Measurements from ENCODE around the gene CAMTA1.

CAMTA1 gene

GRCh38 chr1:7616953-7617352, 831.7 kb downstream of the CAMTA1 start:
- H3K4me3 ChIP-seq (ENCODE audit: low read length) = no peak overlapping the region
- TF ChIP-seq CTCF (conservative IDR thresholded peaks at IDR 0.05; ENCODE audit: low read depth, low read length) = no peak
- no peak for DNase-seq (ENCODE audit: low read depth)

- H3K4me3 ChIP-seq (ENCODE audit: low read length) = no peak overlapping the region
- no peak for DNase-seq (ENCODE audit: low read depth)
- no peak for TF ChIP-seq CTCF (conservative IDR thresholded peaks at IDR 0.05; ENCODE audit: low read depth, low read length)
Measured at GRCh38 chr1:7617826-7618225, 832.6 kb downstream of the CAMTA1 start.

- H3K4me3 ChIP-seq (ENCODE audit: low read length) = no peak overlapping the region
- no peak for DNase-seq (ENCODE audit: low read depth)
- no peak for TF ChIP-seq CTCF (conservative IDR thresholded peaks at IDR 0.05; ENCODE audit: low read depth, low read length)
Measured at GRCh38 chr1:7620196-7620595, 834.9 kb downstream of the CAMTA1 start.

- no peak overlapping the region for H3K4me3 ChIP-seq (ENCODE audit: low read length)
- TF ChIP-seq CTCF (conservative IDR thresholded peaks at IDR 0.05; ENCODE audit: low read depth, low read length) = no peak
- DNase-seq (ENCODE audit: low read depth) = no peak
Measured at GRCh38 chr1:7621334-7622219, 836.3 kb downstream of the CAMTA1 start.

GRCh38 chr1:7623842-7624241, 838.6 kb downstream of the CAMTA1 start:
- TF ChIP-seq CTCF (conservative IDR thresholded peaks at IDR 0.05; ENCODE audit: low read depth, low read length) = no peak
- no peak for DNase-seq (ENCODE audit: low read depth)
- no peak overlapping the region for H3K4me3 ChIP-seq (ENCODE audit: low read length)

GRCh38 chr1:7624791-7625355, 839.6 kb downstream of the CAMTA1 start:
- no peak for TF ChIP-seq CTCF (conservative IDR thresholded peaks at IDR 0.05; ENCODE audit: low read depth, low read length)
- H3K4me3 ChIP-seq (ENCODE audit: low read length) = no peak overlapping the region
- DNase-seq (ENCODE audit: low read depth) = no peak

- TF ChIP-seq CTCF (conservative IDR thresholded peaks at IDR 0.05; ENCODE audit: low read depth, low read length) = no peak
- DNase-seq (ENCODE audit: low read depth) = no peak
- no peak overlapping the region for H3K4me3 ChIP-seq (ENCODE audit: low read length)
Measured at GRCh38 chr1:7625401-7625800, 840.1 kb downstream of the CAMTA1 start.

All from retinal pigment epithelial cell (primary cell).